ENCODE data around the gene WDFY3.

Gene WDFY3

DNA sequence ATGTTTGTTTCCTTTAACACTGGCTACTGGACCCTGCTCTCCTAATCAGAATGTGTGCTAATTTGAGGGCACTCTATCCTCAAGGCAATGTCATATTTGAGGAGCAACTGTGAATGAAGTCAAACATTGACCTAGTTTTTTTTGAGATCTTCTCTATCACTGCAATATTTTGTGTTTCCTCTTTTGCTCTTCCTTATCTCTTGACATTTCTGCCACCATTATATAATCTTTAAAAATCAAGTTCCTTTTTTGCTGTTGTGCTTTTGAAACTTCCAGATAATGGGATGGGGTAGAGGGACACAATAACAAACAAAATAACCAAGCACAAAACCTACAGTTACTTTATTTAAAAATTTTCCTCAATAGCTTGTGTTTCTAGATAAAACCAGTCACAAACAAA, 7.4 kb upstream of the WDFY3 start:
- DNase-seq (ENCODE audit: insufficient read length, low spot score) (no peak), FAIRE-seq (no peak)
- TF ChIP-seq, protein P1, sequence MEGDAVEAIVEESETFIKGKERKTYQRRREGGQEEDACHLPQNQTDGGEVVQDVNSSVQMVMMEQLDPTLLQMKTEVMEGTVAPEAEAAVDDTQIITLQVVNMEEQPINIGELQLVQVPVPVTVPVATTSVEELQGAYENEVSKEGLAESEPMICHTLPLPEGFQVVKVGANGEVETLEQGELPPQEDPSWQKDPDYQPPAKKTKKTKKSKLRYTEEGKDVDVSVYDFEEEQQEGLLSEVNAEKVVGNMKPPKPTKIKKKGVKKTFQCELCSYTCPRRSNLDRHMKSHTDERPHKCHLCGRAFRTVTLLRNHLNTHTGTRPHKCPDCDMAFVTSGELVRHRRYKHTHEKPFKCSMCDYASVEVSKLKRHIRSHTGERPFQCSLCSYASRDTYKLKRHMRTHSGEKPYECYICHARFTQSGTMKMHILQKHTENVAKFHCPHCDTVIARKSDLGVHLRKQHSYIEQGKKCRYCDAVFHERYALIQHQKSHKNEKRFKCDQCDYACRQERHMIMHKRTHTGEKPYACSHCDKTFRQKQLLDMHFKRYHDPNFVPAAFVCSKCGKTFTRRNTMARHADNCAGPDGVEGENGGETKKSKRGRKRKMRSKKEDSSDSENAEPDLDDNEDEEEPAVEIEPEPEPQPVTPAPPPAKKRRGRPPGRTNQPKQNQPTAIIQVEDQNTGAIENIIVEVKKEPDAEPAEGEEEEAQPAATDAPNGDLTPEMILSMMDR (IDR thresholded peaks at IDR 0.05; ENCODE audit: insufficient read depth, missing control alignments): no peak

DNA sequence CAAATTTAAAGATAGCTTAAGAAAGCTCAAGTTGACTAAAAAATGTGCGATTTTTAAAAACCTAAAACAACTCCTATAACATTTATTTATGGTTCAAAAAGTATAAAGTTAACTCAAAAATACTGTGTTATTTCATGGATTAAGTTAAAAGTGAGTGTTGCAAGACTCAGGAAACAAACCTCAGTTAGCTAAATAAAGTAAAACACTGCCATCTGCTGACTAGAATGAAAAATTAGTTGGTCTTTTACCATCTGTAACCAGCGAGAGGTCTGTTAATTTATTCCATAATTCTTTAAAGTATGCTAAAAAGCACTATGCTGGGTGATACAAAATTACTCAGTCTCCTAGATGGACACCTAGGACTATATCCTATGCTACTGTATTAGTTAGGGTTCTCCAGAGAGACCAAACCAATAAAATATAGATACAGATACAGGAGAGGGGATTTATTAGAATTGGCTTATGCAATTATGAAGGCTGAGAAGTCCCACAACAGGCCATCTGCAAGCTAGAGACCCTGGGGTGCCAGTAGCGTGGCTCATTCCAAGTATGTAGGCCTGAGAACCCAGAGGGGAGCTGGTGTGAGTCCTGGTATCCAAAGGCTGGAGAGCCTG, 4.9 kb upstream of the WDFY3 start:
- TF ChIP-seq, protein P1 (IDR thresholded peaks at IDR 0.05; ENCODE audit: insufficient read depth, missing control alignments): peak; percentile 70
- FAIRE-seq (peak; percentile 82), DNase-seq (ENCODE audit: insufficient read length, low spot score) (no peak)

DNA sequence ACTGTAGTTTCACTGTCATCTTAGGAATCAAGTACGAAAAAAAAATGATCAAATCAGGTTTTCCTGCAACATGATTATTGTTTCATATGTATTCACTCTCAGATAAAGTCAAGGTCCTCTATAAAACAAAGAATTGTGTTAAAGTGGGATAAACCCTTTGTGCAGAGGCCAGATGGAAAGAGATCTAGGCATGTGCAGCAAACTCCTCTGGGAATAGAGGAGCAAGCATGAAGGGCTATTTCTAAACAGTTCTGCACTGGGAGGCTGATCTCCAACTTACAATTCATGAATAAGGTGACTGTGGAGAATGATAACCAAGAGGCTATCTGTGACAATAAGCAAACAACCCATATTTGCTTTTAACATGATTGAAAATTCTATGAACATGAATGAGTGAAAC, 2.4 kb upstream of the WDFY3 start:
- DNase-seq (ENCODE audit: insufficient read length, low spot score) (no peak), FAIRE-seq (peak; percentile 86)
- TF ChIP-seq, protein P1 (IDR thresholded peaks at IDR 0.05; ENCODE audit: insufficient read depth, missing control alignments): no peak

DNA sequence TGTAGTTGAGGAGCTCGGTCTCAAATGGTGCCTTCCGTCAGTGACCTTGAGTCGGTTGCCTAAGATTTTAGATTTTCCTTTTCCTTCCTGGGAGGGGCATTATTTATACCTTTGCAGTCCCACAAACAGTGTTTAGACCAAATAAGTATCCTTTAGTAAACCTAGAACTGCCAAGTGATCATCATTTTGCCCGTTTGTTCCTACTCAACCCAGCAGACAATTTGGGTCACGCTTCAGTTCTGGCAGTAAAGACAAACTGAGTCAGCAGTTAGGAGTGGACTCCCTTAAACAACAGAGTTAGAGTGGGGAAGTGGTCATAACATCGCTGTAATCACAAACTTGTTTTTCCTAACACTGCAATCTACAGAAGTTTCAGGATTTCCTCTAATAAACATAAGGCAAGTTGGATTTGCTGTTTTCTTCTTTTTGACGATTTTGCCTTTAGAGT, 777 bp upstream of the WDFY3 start:
- DNase-seq (ENCODE audit: insufficient read length, low spot score): no peak
- TF ChIP-seq, protein P1 (IDR thresholded peaks at IDR 0.05; ENCODE audit: insufficient read depth, missing control alignments): no peak
- peak; percentile 77 for FAIRE-seq

DNA sequence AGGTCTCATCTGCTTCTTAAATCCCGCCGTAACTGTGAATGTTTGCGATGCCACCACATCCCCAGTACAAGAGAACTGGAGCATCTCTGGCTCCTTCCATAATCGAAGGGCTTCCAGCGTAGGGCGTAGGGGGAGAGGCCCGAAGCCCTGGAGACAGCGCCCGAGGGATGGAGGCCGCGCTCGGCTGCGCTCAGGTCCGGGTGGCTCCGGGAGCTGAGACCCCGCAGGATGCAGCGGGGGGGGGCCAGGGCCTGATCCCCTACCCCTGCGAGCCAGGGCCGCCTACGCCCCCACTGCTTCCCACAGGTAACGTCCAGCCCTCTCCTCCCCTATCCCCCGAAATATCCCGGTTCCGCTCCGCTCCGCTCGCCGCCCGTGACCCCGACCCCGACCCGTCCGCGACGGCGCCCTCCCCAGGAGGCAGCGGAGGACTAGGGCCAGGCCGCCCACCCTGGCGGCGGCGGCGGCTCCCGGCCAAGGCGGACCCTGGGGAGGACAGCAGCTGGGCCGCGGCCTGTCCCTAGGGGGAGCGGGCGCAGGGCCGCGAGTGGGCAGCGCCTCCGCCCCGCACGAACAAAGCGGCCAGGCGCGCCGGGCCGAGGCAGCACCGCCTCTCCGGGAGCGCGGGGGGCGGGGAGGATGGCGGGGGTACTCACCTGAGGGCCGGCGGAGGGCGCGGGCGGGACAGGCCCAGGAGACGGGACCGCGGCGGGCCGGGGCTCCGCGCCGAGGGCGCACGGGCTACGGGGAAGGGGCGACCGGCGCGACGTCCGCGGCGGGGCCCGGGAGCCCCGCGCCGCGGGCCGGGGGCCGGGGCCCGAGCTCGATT, 723 bp downstream of the WDFY3 start:
- DNase-seq (ENCODE audit: insufficient read length, low spot score) (peak; percentile 30), FAIRE-seq (no peak)
- TF ChIP-seq, protein P1 (IDR thresholded peaks at IDR 0.05; ENCODE audit: insufficient read depth, missing control alignments): no peak

DNA sequence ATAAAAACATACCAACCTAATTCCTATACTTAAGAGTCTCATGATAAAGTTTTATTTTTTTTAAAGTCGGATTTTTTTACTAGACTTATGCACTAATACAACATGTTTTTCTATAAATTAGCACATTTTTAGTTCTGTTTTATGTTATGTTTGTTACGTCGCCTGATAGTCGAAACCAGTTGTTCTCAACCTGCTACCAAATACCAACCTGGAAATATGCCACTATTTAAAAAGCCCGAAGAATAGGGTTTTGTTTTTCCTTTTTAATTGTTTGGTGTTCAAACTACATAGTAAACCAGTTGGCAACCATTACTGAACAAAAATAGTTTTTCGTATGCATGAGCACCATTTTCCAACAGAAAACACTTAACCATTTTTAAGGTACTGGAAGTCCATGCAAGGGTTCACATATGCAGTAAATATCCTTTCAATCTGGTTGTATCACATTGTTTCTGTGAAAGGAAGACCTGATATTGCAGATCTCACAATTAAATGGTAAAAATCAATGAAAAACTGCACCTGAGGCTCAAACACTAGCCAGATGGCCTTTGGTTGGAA, 1.4 kb downstream of the WDFY3 start:
- TF ChIP-seq, protein P1 (IDR thresholded peaks at IDR 0.05; ENCODE audit: insufficient read depth, missing control alignments): no peak
- FAIRE-seq (peak; percentile 53), DNase-seq (ENCODE audit: insufficient read length, low spot score) (no peak)

All from D721Med (cell line).